Neural progenitor cell (in vitro differentiated cells): ENCODE results near the gene SSNA1. TPM values are rescaled to one million over a fixed set of nuclear protein-coding genes. Genes with fewer than 3 reads are reported as not detected.

Experiments
- DNase-seq: peaks from one replicate; pipeline ENCODE4 v3.0.0-alpha.2; 2016; ENCODE audit warnings: low spot score
- H2AFZ ChIP-seq: fragments of 200-600 bp; sonication (generic); replicated peaks from 2 replicates; pipeline ENCODE4 v1.6.1; 2016; ENCODE audit warnings: antibody characterized with exemption
- H3F3A ChIP-seq: fragments of 200-600 bp; sonication (generic); 2 replicates; pipeline ENCODE4 v1.6.1; 2016; ENCODE audit warnings: antibody characterized with exemption, low read depth
- H3K27ac ChIP-seq: fragments of 200-600 bp; sonication (generic); 2 replicates; pipeline ENCODE4 v1.5.1; 2016; ENCODE audit warnings: mild to moderate bottlenecking
- H3K27me3 ChIP-seq: fragments of 200-600 bp; sonication (generic); 2 replicates; pipeline ENCODE4 v1.6.1; 2016; ENCODE audit warnings: mild to moderate bottlenecking, moderate library complexity
- H3K36me3 ChIP-seq: fragments of 200-600 bp; sonication (generic); 2 replicates; pipeline ENCODE4 v1.5.1; 2016
- H3K4me1 ChIP-seq: fragments of 200-600 bp; sonication (generic); 2 replicates; pipeline ENCODE4 v1.6.1; 2016; ENCODE audit warnings: mixed run types
- H3K4me2 ChIP-seq: fragments of 200-600 bp; sonication (generic); 2 replicates; pipeline ENCODE4 v1.6.1; 2016
- H3K4me3 ChIP-seq: fragments of 200-600 bp; sonication (generic); 2 replicates; pipeline ENCODE4 v1.5.1; 2016
- H3K79me2 ChIP-seq: fragments of 200-600 bp; sonication (generic); 2 replicates; pipeline ENCODE4 v1.6.1; 2016; ENCODE audit warnings: low read depth
- H3K9ac ChIP-seq: fragments of 200-600 bp; sonication (generic); 2 replicates; pipeline ENCODE4 v1.6.1; 2016
- H3K9me3 ChIP-seq: fragments of 200-600 bp; sonication (generic); 2 replicates; pipeline ENCODE4 v1.5.1; 2016; ENCODE audit warnings: low read depth
- H4K20me1 ChIP-seq: fragments of 200-600 bp; sonication (generic); 2 replicates; pipeline ENCODE4 v1.6.1; 2016; ENCODE audit warnings: low read depth
- H3K27ac Mint-ChIP-seq: 3 replicates; pipeline ENCODE4 v1.8.0; 2021; ENCODE audit warnings: mixed read lengths
- H3K27me3 Mint-ChIP-seq: 2 replicates; pipeline ENCODE4 v1.8.0; 2022; ENCODE audit warnings: low read depth, mild to moderate bottlenecking, inconsistent platforms, moderate library complexity, mixed read lengths; ENCODE audit not compliant: insufficient read depth
- H3K36me3 Mint-ChIP-seq: 3 replicates; pipeline ENCODE4 v1.8.0; 2021; ENCODE audit warnings: mixed read lengths
- H3K4me1 Mint-ChIP-seq: 3 replicates; pipeline ENCODE4 v1.8.0; 2021; ENCODE audit warnings: mixed read lengths
- H3K4me3 Mint-ChIP-seq: 3 replicates; pipeline ENCODE4 v1.8.0; 2021; ENCODE audit warnings: mild to moderate bottlenecking, moderate library complexity, mixed read lengths
- H3K9me3 Mint-ChIP-seq: 3 replicates; pipeline ENCODE4 v1.8.0; 2020; ENCODE audit warnings: mixed read lengths
- CTCF ChIP-seq: fragments of 200-600 bp; sonication (generic); IDR thresholded peaks from 2 replicates; pipeline ENCODE4 v1.5.1; 2017; ENCODE audit warnings: antibody characterized with exemption, mild to moderate bottlenecking
- EZH2 ChIP-seq: fragments of 200-600 bp; sonication (generic); IDR thresholded peaks from 2 replicates; pipeline ENCODE4 v1.6.1; 2017; ENCODE audit warnings: antibody characterized with exemption, mild to moderate bottlenecking, moderate library complexity
- EZH2phosphoT487 ChIP-seq: fragments of 200-600 bp; sonication (generic); IDR thresholded peaks from 2 replicates; pipeline ENCODE4 v1.6.1; 2017; ENCODE audit warnings: antibody characterized with exemption
- total RNA-seq: library from RNA; depleted of rRNA; stranded (reverse); fragments of >200 nt; gene quantifications from 2 replicates; pipeline ENCODE4 v1.2.3, GENCODE V29; 2015; ENCODE audit warnings: low replicate concordance

Gene SSNA1
- total RNA-seq, 1 donor from 2014 or later: 27.9 TPM

GRCh38 chr9:137157618-137158415 is 30.7 kb upstream of the SSNA1 start:
- Mint-ChIP-seq H3K9me3 (no peaks in the 10 kb centered on the region), H3K36me3 (peaks cover 1% of the 10 kb centered on the region), H3K4me3 (no peak overlapping the region), H3K27me3 (peaks cover 62% of the 10 kb centered on the region), H3K4me1 (peaks cover 2% of the 10 kb centered on the region), H3K27ac (no peak overlapping the region)
- Histone ChIP-seq H3K4me1 (peaks cover 8% of the 10 kb centered on the region), H3K36me3 (no peaks in the 10 kb centered on the region), H2AFZ (no peak overlapping the region), H3K4me2 (no peak overlapping the region), H3K9me3 (no peaks in the 10 kb centered on the region), H3K27ac (no peak overlapping the region), H3K27me3 (peaks cover 88% of the 10 kb centered on the region), H3K4me3 (no peak overlapping the region), H4K20me1 (peaks cover 18% of the 10 kb centered on the region), H3F3A (peaks cover 10% of the 10 kb centered on the region), H3K79me2 (no peaks in the 10 kb centered on the region), H3K9ac (no peak overlapping the region)
- no peak for TF ChIP-seq EZH2phosphoT487
- TF ChIP-seq EZH2: peak; percentile 1
- no peak for DNase-seq

- Histone ChIP-seq H2AFZ (no peak overlapping the region), H3K27me3 (peaks cover 96% of the 10 kb centered on the region), H3K4me2 (no peak overlapping the region), H3K79me2 (no peaks in the 10 kb centered on the region), H4K20me1 (peaks cover 25% of the 10 kb centered on the region), H3K36me3 (no peaks in the 10 kb centered on the region), H3K27ac (no peak overlapping the region), H3F3A (peaks cover 3% of the 10 kb centered on the region), H3K9me3 (no peaks in the 10 kb centered on the region), H3K9ac (no peak overlapping the region), H3K4me1 (peaks cover 8% of the 10 kb centered on the region), H3K4me3 (no peak overlapping the region)
- H3K4me1 Mint-ChIP-seq: peaks cover 6% of the 10 kb centered on the region
- no peak for DNase-seq
- peaks cover 67% of the 10 kb centered on the region for H3K27me3 Mint-ChIP-seq
- no peak overlapping the region for H3K27ac Mint-ChIP-seq
- H3K9me3 Mint-ChIP-seq: no peaks in the 10 kb centered on the region
- H3K4me3 Mint-ChIP-seq: no peak overlapping the region
- TF ChIP-seq EZH2 (no peak), EZH2phosphoT487 (no peak)
- H3K36me3 Mint-ChIP-seq: peaks cover 1% of the 10 kb centered on the region
Measured at GRCh38 chr9:137158625-137159024, 29.9 kb upstream of the SSNA1 start.

GRCh38 chr9:137159105-137160053 is 29.1 kb upstream of the SSNA1 start:
- Histone ChIP-seq H3K4me2 (no peak overlapping the region), H2AFZ (no peak overlapping the region), H3K9ac (no peak overlapping the region), H3K79me2 (no peaks in the 10 kb centered on the region), H3K27me3 (peaks cover 100% of the 10 kb centered on the region), H3K4me1 (peaks cover 8% of the 10 kb centered on the region), H3F3A (peaks cover 3% of the 10 kb centered on the region), H3K36me3 (no peaks in the 10 kb centered on the region), H3K9me3 (no peaks in the 10 kb centered on the region), H3K4me3 (no peak overlapping the region), H3K27ac (no peak overlapping the region), H4K20me1 (peaks cover 33% of the 10 kb centered on the region)
- TF ChIP-seq EZH2phosphoT487 (peak; percentile 20), EZH2 (no peak), CTCF (no peak)
- Mint-ChIP-seq H3K27ac (peak overlapping the region; percentile 67), H3K27me3 (peaks cover 72% of the 10 kb centered on the region), H3K4me1 (peaks cover 6% of the 10 kb centered on the region), H3K4me3 (no peak overlapping the region), H3K36me3 (peaks cover 1% of the 10 kb centered on the region), H3K9me3 (no peaks in the 10 kb centered on the region)
- DNase-seq: no peak

GRCh38 chr9:137160054-137160425 is 28.4 kb upstream of the SSNA1 start:
- Mint-ChIP-seq H3K36me3 (peaks cover 1% of the 10 kb centered on the region), H3K4me1 (peaks cover 6% of the 10 kb centered on the region), H3K27me3 (peaks cover 72% of the 10 kb centered on the region), H3K4me3 (no peak overlapping the region), H3K9me3 (no peaks in the 10 kb centered on the region), H3K27ac (no peak overlapping the region)
- Histone ChIP-seq H3K27me3 (peaks cover 100% of the 10 kb centered on the region), H3K36me3 (no peaks in the 10 kb centered on the region), H3K9ac (no peak overlapping the region), H3F3A (peaks cover 3% of the 10 kb centered on the region), H2AFZ (no peak overlapping the region), H3K79me2 (no peaks in the 10 kb centered on the region), H4K20me1 (peaks cover 39% of the 10 kb centered on the region), H3K4me3 (no peak overlapping the region), H3K4me2 (no peak overlapping the region), H3K9me3 (no peaks in the 10 kb centered on the region), H3K4me1 (peaks cover 8% of the 10 kb centered on the region), H3K27ac (no peak overlapping the region)
- TF ChIP-seq CTCF (no peak), EZH2phosphoT487 (peak; percentile 44)
- DNase-seq: no peak
